ENCODE data around the gene PAH.

PAH gene

GRCh38 chr12:102900389-102900788, 16.7 kb downstream of the PAH start:
- peaks cover 50% of the 10 kb centered on the region for H3K4me1 ChIP-seq (ENCODE audit: low read length)
- TF ChIP-seq EZH2phosphoT487 (IDR thresholded peaks at IDR 0.05; ENCODE audit: low read depth), result no peak
- TF ChIP-seq, protein P1, sequence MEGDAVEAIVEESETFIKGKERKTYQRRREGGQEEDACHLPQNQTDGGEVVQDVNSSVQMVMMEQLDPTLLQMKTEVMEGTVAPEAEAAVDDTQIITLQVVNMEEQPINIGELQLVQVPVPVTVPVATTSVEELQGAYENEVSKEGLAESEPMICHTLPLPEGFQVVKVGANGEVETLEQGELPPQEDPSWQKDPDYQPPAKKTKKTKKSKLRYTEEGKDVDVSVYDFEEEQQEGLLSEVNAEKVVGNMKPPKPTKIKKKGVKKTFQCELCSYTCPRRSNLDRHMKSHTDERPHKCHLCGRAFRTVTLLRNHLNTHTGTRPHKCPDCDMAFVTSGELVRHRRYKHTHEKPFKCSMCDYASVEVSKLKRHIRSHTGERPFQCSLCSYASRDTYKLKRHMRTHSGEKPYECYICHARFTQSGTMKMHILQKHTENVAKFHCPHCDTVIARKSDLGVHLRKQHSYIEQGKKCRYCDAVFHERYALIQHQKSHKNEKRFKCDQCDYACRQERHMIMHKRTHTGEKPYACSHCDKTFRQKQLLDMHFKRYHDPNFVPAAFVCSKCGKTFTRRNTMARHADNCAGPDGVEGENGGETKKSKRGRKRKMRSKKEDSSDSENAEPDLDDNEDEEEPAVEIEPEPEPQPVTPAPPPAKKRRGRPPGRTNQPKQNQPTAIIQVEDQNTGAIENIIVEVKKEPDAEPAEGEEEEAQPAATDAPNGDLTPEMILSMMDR (IDR thresholded peaks at IDR 0.05; ENCODE audit: low read depth, low read length), result no peak
- peak overlapping the region; percentile 57 for H3K4me2 ChIP-seq (ENCODE audit: low read length)
- no peaks in the 10 kb centered on the region for H3K36me3 ChIP-seq (replicated peaks; ENCODE audit: low read depth, low read length)
- H3K9ac ChIP-seq (ENCODE audit: low read length), result peak overlapping the region; percentile 4; the same call in 1 of the 2 replicates
- no peaks in the 10 kb centered on the region for H3K79me2 ChIP-seq (ENCODE audit: low read length)
- no peaks in the 10 kb centered on the region for H3K27me3 ChIP-seq (ENCODE audit: low read depth, low read length)
- peak overlapping the region; percentile 34 for H3K4me3 ChIP-seq (ENCODE audit: low read length)
- peak overlapping the region; percentile 67 for H3K27ac ChIP-seq (ENCODE audit: low read length)
- H4K20me1 ChIP-seq (ENCODE audit: insufficient read depth, low read length), result no peaks in the 10 kb centered on the region
- no peaks in the 10 kb centered on the region for H3K9me3 ChIP-seq (ENCODE audit: insufficient read depth, low read length)
- peak overlapping the region; percentile 24 for H2AFZ ChIP-seq (ENCODE audit: low read depth, low read length)

GRCh38 chr12:102896067-102896466, 21.0 kb downstream of the PAH start:
- no peak overlapping the region for H3K4me2 ChIP-seq (ENCODE audit: low read length)
- no peaks in the 10 kb centered on the region for H3K9me3 ChIP-seq (ENCODE audit: insufficient read depth, low read length)
- no peak overlapping the region for H3K27ac ChIP-seq (ENCODE audit: low read length)
- H3K4me3 ChIP-seq (ENCODE audit: low read length), result no peak overlapping the region
- no peak overlapping the region for H2AFZ ChIP-seq (ENCODE audit: low read depth, low read length)
- H3K9ac ChIP-seq (ENCODE audit: low read length), result no peak overlapping the region
- peaks cover 17% of the 10 kb centered on the region for H3K4me1 ChIP-seq (ENCODE audit: low read length)
- H4K20me1 ChIP-seq (ENCODE audit: insufficient read depth, low read length), result no peaks in the 10 kb centered on the region
- H3K27me3 ChIP-seq (ENCODE audit: low read depth, low read length), result no peaks in the 10 kb centered on the region
- no peaks in the 10 kb centered on the region for H3K79me2 ChIP-seq (ENCODE audit: low read length)
- no peak for TF ChIP-seq EZH2phosphoT487 (IDR thresholded peaks at IDR 0.05; ENCODE audit: low read depth)
- TF ChIP-seq, protein P1 (IDR thresholded peaks at IDR 0.05; ENCODE audit: low read depth, low read length), result peak; percentile 42; the same call in 1 of the 2 replicates
- H3K36me3 ChIP-seq (replicated peaks; ENCODE audit: low read depth, low read length), result no peaks in the 10 kb centered on the region

DNA sequence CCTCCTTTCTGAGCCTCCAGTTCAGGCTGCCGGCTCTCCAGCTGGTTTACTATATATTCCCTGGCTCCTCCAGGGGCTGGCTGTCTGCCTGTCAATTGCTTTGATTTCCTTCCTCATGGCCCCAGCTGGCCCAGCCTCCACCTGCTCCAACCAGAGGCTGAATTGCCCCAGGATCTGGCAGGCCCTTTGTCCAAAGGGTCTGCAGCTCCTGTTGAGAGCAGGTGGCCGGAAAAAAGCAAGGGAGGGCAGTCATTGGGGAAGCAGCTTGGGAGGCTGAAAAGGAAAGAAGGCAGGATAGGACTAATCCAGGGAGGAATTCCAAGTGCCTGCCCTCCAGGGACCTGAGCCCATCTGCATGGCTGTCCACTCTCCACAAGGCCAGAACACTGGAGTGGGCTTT, 25.3 kb downstream of the PAH start:
- Histone ChIP-seq H3K27ac (ENCODE audit: low read length) (no peak overlapping the region), H3K79me2 (ENCODE audit: low read length) (no peaks in the 10 kb centered on the region), H4K20me1 (ENCODE audit: insufficient read depth, low read length) (no peaks in the 10 kb centered on the region)

GRCh38 chr12:102888511-102888910, 28.5 kb downstream of the PAH start:
- Histone ChIP-seq H3K36me3 (replicated peaks; ENCODE audit: low read depth, low read length) (no peaks in the 10 kb centered on the region), H3K4me2 (ENCODE audit: low read length) (no peak overlapping the region), H3K79me2 (ENCODE audit: low read length) (no peaks in the 10 kb centered on the region), H3K4me1 (ENCODE audit: low read length) (peaks cover 6% of the 10 kb centered on the region), H3K27ac (ENCODE audit: low read length) (no peak overlapping the region), H3K9me3 (ENCODE audit: insufficient read depth, low read length) (no peaks in the 10 kb centered on the region), H3K27me3 (ENCODE audit: low read depth, low read length) (no peaks in the 10 kb centered on the region), H4K20me1 (ENCODE audit: insufficient read depth, low read length) (no peaks in the 10 kb centered on the region), H3K9ac (ENCODE audit: low read length) (no peak overlapping the region), H2AFZ (ENCODE audit: low read depth, low read length) (no peak overlapping the region), H3K4me3 (ENCODE audit: low read length) (no peak overlapping the region)
- no peak for TF ChIP-seq EZH2phosphoT487 (IDR thresholded peaks at IDR 0.05; ENCODE audit: low read depth)
- TF ChIP-seq, protein P1 (IDR thresholded peaks at IDR 0.05; ENCODE audit: low read depth, low read length), result no peak

More for the DNA sequence above, 25.3 kb downstream of the PAH start:
- no peak overlapping the region for H2AFZ ChIP-seq (ENCODE audit: low read depth, low read length)
- no peak for TF ChIP-seq EZH2phosphoT487 (IDR thresholded peaks at IDR 0.05; ENCODE audit: low read depth)
- TF ChIP-seq, protein P1 (IDR thresholded peaks at IDR 0.05; ENCODE audit: low read depth, low read length), result no peak
- H3K9ac ChIP-seq (ENCODE audit: low read length), result no peak overlapping the region
- no peaks in the 10 kb centered on the region for H3K36me3 ChIP-seq (replicated peaks; ENCODE audit: low read depth, low read length)
- no peak overlapping the region for H3K4me3 ChIP-seq (ENCODE audit: low read length)
- H3K4me2 ChIP-seq (ENCODE audit: low read length), result no peak overlapping the region
- no peaks in the 10 kb centered on the region for H3K9me3 ChIP-seq (ENCODE audit: insufficient read depth, low read length)
- H3K27me3 ChIP-seq (ENCODE audit: low read depth, low read length), result no peaks in the 10 kb centered on the region
- H3K4me1 ChIP-seq (ENCODE audit: low read length), result no peaks in the 10 kb centered on the region

All from OCI-LY3 (cell line).